Caco-2 (cell line): ENCODE results near the gene PTRH2. TPM values are rescaled to one million over a fixed set of nuclear protein-coding genes. Genes with fewer than 3 reads are reported as not detected.

ENCODE experiments used
- BruUV-seq: library from RNA; stranded (reverse); fragments of 400-500 nt; replicated peaks from 2 replicates; lab custom pipeline; 2021; lab: Mats Ljungman, UMichigan
- CTCF ChIA-PET: fragments of 300-600 bp; sonication (Branson Sonifier 250); formaldehyde crosslinking; loops from one replicate; lab custom pipeline; 2022; ENCODE audit warnings: antibody characterized with exemption; lab: Charles Lee
- POLR2A ChIA-PET: fragments of 300-600 bp; sonication (Branson Sonifier 250); formaldehyde crosslinking; loops from one replicate; lab custom pipeline; 2022; ENCODE audit warnings: antibody characterized with exemption; lab: Charles Lee
- DNase-seq, 2 experiments: peaks; one replicate each; pipeline versions ENCODE4 v3.0.0 to v3.0.0-alpha.2; 2020 to 2022
- H3K27me3 ChIP-seq: replicated peaks from 2 replicates; pipeline ENCODE4 v1.6.0; 2011; ENCODE audit warnings: low read length; ENCODE audit not compliant: control insufficient read depth, insufficient read depth
- H3K36me3 ChIP-seq: 2 replicates; pipeline ENCODE4 v1.5.1; 2011; ENCODE audit warnings: low read length; ENCODE audit not compliant: control insufficient read depth, insufficient read depth
- H3K4me1 ChIP-seq: fragments of 250-450 bp; sonication (Bioruptor Pico); 2 replicates; pipeline ENCODE4 v1.5.1; 2020; ENCODE audit warnings: mild to moderate bottlenecking
- H3K4me3 ChIP-seq: 2 replicates; pipeline ENCODE4 v1.5.1; 2011; ENCODE audit warnings: low read depth, mild to moderate bottlenecking, control low read depth, low read length
- H3K9me3 ChIP-seq: fragments of 250-450 bp; sonication (Bioruptor Pico); 2 replicates; pipeline ENCODE4 v1.5.1; 2020; ENCODE audit warnings: mild to moderate bottlenecking, moderate library complexity
- H3K27ac Mint-ChIP-seq: one replicate; pipeline ENCODE4 v1.8.0; 2022; ENCODE audit warnings: mixed read lengths; ENCODE audit not compliant: unreplicated experiment
- H3K27me3 Mint-ChIP-seq: one replicate; pipeline ENCODE4 v1.8.0; 2022; ENCODE audit warnings: mixed read lengths; ENCODE audit not compliant: insufficient read depth, unreplicated experiment
- H3K36me3 Mint-ChIP-seq: one replicate; pipeline ENCODE4 v1.8.0; 2022; ENCODE audit warnings: mild to moderate bottlenecking, mixed read lengths; ENCODE audit not compliant: insufficient read depth, unreplicated experiment
- H3K4me1 Mint-ChIP-seq: one replicate; pipeline ENCODE4 v1.8.0; 2022; ENCODE audit warnings: low read depth, mixed read lengths; ENCODE audit not compliant: unreplicated experiment
- H3K4me3 Mint-ChIP-seq: one replicate; pipeline ENCODE4 v1.8.0; 2022; ENCODE audit warnings: mild to moderate bottlenecking, moderate library complexity, mixed read lengths; ENCODE audit not compliant: unreplicated experiment
- H3K9me3 Mint-ChIP-seq: one replicate; pipeline ENCODE4 v1.8.0; 2022; ENCODE audit warnings: mixed read lengths; ENCODE audit not compliant: unreplicated experiment
- CTCF ChIP-seq, 2 experiments: fragments of 200-600 bp in 1 of 2; IDR thresholded peaks; 1 replicate in 1 of 2; 2 replicates in 1 of 2; pipeline versions ENCODE4 v1.5.1 to v1.8.0; 2011 to 2022; ENCODE audit warnings: antibody characterized with exemption in 1 of 2, control low read depth in 1 of 2, inconsistent platforms in 1 of 2, low read depth in 1 of 2, low read length in 1 of 2, mild to moderate bottlenecking in 1 of 2, moderate library complexity in 1 of 2; ENCODE audit not compliant: insufficient read depth in 1 of 2, severe bottlenecking in 1 of 2, unreplicated experiment in 1 of 2
- intact Hi-C: fragments of 100-400 bp; cut with micrococcal nuclease; formaldehyde crosslinking; loops from one replicate; pipeline ENCODE4 v1.10.0; 2022; ENCODE audit not compliant: unreplicated experiment
- total RNA-seq: library from RNA; stranded (reverse); gene quantifications from 2 replicates; pipeline ENCODE4 v1.2.3, GENCODE V29; 2022

PTRH2 gene
- total RNA-seq, 1 experiment from 2014 or later = 36.1 TPM

GRCh38 chr17:59702304-59702703 is 4.9 kb downstream of the PTRH2 start:
- peaks cover 78% of the 10 kb centered on the region for H3K36me3 Mint-ChIP-seq
- CTCF ChIA-PET = no interaction called here
- POLR2A ChIA-PET = no interaction called here
- no peak for DNase-seq
- no peak for TF ChIP-seq CTCF (IDR thresholded peaks at IDR 0.05; ENCODE audit: insufficient read depth in 1 of 2, low read depth in 1 of 2, low read length in 1 of 2, severe bottlenecking in 1 of 2, unreplicated experiment in 1 of 2)
- no peak overlapping the region for H3K27ac Mint-ChIP-seq
- no TSS peak for BruUV-seq
- H3K4me1 Mint-ChIP-seq = peaks cover 21% of the 10 kb centered on the region
- no peak overlapping the region for H3K4me3 ChIP-seq
- no peaks in the 10 kb centered on the region for H3K4me1 ChIP-seq
- H3K9me3 ChIP-seq = no peaks in the 10 kb centered on the region
- H3K27me3 ChIP-seq = no peaks in the 10 kb centered on the region
- no peaks in the 10 kb centered on the region for H3K9me3 Mint-ChIP-seq
- no peak overlapping the region for H3K4me3 Mint-ChIP-seq
- intact Hi-C loops = loop anchor here (10.0 kb wide), 1 partner anchor 178 kb away; no protein-coding TSS in a partner anchor
- peaks cover 1% of the 10 kb centered on the region; the same call in 1 of the 2 replicates for H3K36me3 ChIP-seq
- no peaks in the 10 kb centered on the region for H3K27me3 Mint-ChIP-seq

- peaks cover 11% of the 10 kb centered on the region for H3K4me1 Mint-ChIP-seq
- no peak for DNase-seq
- Histone ChIP-seq H3K4me3 (no peak overlapping the region), H3K9me3 (no peaks in the 10 kb centered on the region), H3K36me3 (peaks cover 5% of the 10 kb centered on the region), H3K27me3 (no peaks in the 10 kb centered on the region), H3K4me1 (no peaks in the 10 kb centered on the region)
- CTCF ChIA-PET = no interaction called here
- no peak overlapping the region for H3K27ac Mint-ChIP-seq
- peaks cover 87% of the 10 kb centered on the region for H3K36me3 Mint-ChIP-seq
- H3K27me3 Mint-ChIP-seq = no peaks in the 10 kb centered on the region
- no peaks in the 10 kb centered on the region for H3K9me3 Mint-ChIP-seq
- intact Hi-C loops = loop anchor here (10.0 kb wide), 1 partner anchor 175 kb away; no protein-coding TSS in a partner anchor
- TF ChIP-seq CTCF (IDR thresholded peaks at IDR 0.05; ENCODE audit: insufficient read depth in 1 of 2, low read depth in 1 of 2, low read length in 1 of 2, severe bottlenecking in 1 of 2, unreplicated experiment in 1 of 2) = no peak
- POLR2A ChIA-PET = no interaction called here
- H3K4me3 Mint-ChIP-seq = no peak overlapping the region
- BruUV-seq = no TSS peak
Measured at GRCh38 chr17:59699786-59700185, 7.4 kb downstream of the PTRH2 start.

GRCh38 chr17:59699218-59699617 is 8.0 kb downstream of the PTRH2 start:
- Mint-ChIP-seq H3K36me3 (peaks cover 87% of the 10 kb centered on the region), H3K4me3 (no peak overlapping the region), H3K27me3 (no peaks in the 10 kb centered on the region), H3K4me1 (peaks cover 11% of the 10 kb centered on the region), H3K27ac (no peak overlapping the region), H3K9me3 (no peaks in the 10 kb centered on the region)
- CTCF ChIA-PET = no interaction called here
- POLR2A ChIA-PET = no interaction called here
- peaks cover 5% of the 10 kb centered on the region for H3K36me3 ChIP-seq
- no peaks in the 10 kb centered on the region for H3K27me3 ChIP-seq
- DNase-seq = no peak
- no peak for TF ChIP-seq CTCF (IDR thresholded peaks at IDR 0.05; ENCODE audit: insufficient read depth in 1 of 2, low read depth in 1 of 2, low read length in 1 of 2, severe bottlenecking in 1 of 2, unreplicated experiment in 1 of 2)
- no peaks in the 10 kb centered on the region for H3K9me3 ChIP-seq
- intact Hi-C loops = no loop called here
- no TSS peak for BruUV-seq
- H3K4me3 ChIP-seq = no peak overlapping the region
- H3K4me1 ChIP-seq = no peaks in the 10 kb centered on the region
